Dedifferentiated amniotic fluid mesenchymal stem cell (primary cell): ENCODE data around the gene FTCD.
A peak's percentile ranks its signal among the peaks of the same experiment; 100 is the strongest.
"Not testable (repeated sequence)": the region's sequence is repeated elsewhere in the genome, so short reads cannot be mapped to it uniquely, and the experiment has no call there.

Experiments
- DNase-seq: peaks from one replicate; pipeline ENCODE4 v3.0.0-alpha.2; 2016; ENCODE audit errors: extremely low spot score

Gene FTCD, protein sequence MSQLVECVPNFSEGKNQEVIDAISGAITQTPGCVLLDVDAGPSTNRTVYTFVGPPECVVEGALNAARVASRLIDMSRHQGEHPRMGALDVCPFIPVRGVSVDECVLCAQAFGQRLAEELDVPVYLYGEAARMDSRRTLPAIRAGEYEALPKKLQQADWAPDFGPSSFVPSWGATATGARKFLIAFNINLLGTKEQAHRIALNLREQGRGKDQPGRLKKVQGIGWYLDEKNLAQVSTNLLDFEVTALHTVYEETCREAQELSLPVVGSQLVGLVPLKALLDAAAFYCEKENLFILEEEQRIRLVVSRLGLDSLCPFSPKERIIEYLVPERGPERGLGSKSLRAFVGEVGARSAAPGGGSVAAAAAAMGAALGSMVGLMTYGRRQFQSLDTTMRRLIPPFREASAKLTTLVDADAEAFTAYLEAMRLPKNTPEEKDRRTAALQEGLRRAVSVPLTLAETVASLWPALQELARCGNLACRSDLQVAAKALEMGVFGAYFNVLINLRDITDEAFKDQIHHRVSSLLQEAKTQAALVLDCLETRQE

DNA sequence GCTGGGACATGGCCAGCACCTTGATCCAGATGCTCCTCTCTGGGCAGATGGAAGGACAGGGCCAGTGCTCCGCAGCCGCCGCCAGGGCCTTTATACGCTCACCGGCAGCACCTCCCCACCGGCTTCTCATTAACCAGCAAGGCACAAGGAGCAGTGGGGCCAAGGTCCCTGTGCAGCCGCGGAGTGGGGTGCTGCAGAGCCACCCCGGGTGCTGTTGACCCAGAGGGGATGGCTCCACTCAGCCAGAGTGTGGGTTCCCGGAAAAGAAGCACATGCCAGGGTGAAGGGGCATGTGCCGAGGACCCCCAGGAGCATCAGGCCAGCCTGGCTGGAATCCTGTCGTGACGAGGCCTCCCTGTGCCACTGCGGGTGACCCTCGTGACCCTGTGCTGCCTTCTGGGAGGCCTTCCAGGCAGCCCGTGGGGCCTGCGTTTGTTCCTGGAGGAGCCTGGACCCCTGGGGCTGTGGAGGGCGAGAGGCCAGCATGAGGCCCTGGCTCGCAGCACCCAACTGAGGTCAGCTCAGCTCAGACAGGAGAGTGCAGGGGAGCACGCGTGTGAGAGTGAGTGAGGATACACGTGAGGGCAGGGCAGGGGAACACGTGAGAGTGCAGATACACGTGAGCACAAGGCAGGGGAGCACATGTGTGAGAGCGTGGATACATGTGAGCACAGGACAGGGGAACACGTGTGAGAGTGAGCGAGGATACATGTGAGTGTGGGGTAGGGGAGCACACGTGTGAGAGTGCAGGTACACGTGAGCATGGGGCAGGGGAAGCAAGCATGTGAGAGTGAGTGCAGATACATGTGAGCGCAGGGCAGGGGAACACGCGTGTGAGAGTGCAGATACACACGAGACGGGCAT is at the start of gene FTCD:
Gene FTCD (minus strand): TSS at position 66 of the 864 bp plus-strand sequence. CDS start 56 bp downstream, at position 10.
- DNase-seq: no peak

DNA sequence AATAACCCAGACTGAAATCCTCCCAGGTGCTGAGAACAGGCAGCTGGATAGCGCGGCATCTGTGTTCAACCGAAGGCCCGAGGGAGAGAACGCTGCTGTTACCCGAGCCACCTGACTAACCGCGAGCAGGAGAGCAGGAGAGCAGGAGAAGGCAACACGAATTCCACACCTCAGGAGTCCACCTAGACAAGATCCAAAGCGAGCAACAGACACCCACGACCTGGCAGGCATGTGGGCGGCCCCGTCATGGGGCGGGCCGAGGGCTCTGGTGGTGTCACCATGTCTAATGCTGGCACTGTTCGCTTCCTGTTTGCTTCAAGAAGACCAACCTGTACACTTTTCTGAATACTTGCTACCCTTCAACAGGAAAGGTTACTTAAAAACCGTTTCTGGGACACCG is 49.8 kb upstream of the FTCD start:
- DNase-seq: no peak

DNA sequence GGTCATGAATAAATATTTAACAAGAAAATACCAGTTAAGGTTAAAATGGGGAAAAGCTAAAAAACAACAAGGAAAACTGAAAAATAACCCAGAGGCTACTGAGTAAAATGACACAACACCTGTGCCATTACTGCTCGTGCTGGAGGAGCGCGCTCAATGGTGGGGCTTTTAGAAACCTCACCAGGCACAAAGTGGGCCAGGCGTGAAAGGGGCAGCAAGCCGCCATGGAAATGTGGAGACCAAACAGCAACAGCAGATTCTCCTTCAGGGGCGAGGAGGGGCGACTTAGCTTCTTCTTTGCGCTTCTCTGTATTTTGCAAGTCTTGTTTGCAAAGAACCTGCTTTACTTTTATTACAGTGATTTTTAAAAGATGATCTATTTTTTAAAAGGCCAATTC is 47.8 kb upstream of the FTCD start:
- DNase-seq: no peak

DNA sequence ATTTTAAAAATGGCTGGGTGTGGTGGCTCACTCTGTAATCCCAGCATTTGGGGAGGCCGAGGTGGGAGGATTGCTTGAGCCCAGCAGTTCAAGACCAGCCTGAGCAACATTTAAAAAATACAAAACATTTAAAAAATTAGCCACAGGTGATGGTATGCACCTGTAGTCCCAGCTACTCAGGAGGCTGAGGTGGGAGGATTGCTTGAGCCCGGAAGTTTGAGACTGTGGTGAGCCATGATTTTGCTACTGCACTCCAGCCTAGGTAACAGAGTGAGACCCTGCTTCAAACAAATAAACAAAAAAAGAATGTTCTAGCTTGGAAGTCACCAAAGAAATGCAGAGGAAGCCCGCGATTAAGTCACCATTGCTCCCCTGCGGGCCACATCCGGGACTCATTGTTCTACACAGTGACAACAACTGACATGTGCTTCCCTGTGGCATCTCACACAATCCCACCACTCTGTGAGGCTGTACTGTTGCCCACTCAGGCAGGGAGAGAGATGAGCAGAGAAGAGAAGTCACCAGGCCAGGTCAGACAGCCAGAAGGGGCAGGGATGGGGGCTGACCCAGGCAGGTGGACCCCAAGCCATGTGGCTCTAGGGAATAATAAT is 47.3 kb upstream of the FTCD start:
- DNase-seq: no peak

DNA sequence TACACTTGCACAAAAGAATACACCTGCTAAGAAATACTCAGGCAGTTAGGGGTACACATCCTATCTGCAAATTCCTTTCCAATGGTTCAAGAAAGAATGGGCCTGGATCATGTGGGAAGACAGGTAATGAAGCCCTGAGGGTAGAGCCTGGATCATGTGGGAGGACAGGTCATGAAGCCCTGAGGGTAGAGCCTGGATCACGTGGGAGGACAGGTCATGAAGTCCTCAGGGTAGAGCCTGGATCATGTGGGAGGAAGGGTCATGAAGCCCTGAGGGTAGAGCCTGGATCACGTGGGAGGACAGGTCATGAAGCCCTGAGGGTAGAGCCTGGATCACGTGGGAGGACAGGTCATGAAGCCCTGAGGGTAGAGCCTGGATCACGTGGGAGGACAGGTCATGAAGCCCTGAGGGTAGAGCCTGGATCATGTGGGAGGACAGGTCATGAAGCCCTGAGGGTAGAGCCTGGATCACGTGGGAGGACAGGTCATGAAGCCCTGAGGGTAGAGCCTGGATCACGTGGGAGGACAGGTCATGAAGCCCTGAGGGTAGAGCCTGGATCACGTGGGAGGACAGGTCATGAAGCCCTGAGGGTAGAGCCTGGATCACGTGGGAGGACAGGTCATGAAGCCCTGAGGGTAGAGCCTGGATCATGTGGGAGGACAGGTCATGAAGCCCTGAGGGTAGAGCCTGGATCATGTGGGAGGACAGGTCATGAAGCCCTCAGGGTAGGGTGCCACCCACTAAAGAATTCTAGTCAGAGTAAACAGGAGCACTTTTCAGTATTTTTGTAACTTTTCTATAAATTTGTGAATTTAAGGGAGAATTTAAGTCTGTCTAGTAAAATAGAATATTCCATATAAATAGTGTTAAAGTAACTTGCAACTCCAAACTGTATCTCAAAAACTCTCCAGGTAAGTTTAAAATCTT is 45.8 kb upstream of the FTCD start:
- not testable (repeated sequence) for DNase-seq

DNA sequence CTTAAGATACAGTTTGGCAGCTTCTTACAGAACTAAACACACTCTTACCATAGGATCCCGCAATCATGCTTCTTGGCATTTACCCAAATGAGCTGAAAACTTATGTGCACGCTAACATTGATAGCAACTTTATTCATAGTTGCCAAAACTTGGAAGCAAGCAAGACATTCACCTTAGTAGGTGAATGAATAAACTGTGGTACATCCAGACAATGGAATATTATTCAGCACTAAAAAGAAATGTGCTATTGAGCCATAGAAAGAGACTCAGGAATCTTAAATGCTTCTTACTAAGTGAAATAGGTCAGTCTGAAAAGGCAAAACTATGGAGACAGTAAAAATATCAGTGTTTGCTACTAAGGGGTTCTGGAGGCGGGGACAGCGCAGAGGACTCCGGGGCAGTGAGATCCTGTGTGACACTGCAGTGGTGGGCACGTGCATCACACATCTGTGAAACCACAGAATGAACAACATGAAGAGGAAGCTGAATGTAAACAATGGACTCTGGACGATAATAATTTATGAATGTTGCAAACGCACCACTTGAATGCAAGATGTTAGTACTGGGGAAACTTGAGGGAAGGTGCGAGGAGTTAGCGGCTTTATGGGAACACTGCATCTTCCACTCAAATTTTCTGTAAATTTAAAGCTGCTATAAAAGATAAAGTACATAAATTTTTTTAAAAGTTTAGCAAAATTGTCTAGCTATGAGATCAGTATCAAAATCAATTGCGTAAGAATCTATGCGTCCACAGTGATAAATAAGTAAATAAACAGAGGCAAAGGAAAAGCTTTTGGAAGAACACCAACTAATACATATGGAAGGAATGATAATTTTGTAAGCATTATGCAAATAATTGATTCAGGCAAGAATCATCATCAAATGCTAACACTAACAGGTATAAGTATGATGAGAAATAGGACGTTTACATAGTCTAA is 44.3 kb upstream of the FTCD start:
- no peak for DNase-seq

DNA sequence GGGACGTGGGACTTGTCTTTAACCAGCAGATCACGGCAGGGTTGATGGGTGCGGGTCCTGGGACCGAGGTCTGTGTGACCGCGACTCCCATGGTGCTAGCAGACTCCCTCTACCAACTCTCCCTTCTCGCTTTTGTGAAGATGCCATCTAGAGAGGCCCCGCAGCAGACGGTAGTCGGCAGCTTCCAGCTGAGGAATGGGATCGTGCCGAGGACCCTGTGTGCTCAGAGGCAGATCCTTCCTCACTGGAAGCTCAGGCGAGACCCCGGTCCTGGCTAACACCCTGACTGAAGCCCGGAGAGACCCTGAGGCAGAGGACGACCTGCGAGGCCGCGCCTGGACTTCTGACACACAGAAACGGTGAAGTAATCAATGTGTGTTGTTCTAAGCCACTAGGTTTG is 41.4 kb upstream of the FTCD start:
- no peak for DNase-seq

DNA sequence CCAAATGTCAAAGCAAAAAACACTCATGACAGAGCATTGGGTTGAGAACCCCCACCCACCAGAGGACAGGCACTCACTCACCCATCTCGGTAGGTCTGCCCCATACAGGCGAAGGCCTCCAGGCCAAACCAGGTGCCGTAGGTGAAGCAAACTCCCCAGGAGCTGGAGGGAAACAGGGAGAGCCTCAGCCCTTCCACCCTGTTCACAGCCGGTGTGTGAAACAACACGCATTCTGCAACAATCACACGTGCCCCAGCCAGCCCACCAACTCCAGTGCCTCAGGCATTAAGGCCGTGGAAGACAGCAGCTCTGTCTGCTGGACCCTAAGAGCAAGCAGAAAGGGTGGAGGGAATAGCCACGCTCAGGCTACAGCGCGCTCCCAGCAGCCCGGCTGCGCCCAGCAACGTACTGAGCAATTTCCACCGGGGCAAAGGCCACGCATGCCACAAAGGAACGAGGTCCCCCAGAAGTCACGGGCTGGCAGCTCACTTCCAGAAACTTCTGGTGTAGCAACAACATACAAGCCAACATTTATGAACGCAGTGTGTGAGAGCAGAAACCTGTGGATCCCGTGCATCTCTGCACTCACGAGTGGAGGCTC is 40.3 kb upstream of the FTCD start:
- no peak for DNase-seq

DNA sequence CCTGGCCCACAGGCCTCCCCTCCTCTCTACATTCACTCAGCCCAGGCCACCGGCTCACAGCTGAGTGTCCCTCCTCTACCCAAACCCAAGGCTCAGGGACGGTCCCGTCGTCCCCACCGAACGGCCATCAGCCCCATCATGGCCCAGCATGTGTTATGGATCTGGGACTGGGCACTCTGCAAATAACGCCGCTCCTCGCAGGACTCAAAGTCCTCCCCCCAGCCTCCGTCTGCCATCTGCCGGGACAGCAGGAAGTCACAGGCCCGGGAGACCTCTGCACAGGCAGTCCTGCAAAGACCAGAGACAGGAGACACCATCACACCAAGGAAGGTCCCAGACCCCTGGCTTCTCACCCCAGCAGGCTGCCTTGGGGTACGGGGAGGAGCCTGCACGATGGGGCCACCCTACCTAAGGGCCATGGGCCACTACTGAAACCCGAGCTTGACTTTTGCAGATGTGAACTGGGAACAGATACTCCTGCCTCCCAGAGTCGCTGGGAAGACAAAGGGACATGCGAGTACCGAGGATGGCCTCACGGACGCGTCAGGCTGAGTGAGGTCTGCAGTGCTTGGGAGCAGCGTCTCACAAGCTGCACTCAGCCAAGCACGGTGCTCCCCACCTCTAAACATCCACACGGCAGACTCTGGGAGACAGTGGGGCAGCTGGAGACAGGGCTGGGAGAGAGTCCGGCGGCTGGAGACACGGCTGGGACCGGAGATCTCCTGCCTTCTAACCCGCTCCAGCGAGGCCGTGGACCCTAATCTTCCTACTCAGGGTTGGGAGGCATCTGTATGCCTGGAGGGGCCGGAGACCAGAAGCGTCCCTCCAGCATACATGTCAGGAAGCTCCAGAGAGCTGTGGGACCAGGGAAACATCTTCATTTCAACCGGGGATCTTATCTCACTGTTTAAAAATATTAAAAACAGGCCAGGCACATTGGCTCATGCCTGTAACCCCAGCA is 39.3 kb upstream of the FTCD start:
- no peak for DNase-seq

DNA sequence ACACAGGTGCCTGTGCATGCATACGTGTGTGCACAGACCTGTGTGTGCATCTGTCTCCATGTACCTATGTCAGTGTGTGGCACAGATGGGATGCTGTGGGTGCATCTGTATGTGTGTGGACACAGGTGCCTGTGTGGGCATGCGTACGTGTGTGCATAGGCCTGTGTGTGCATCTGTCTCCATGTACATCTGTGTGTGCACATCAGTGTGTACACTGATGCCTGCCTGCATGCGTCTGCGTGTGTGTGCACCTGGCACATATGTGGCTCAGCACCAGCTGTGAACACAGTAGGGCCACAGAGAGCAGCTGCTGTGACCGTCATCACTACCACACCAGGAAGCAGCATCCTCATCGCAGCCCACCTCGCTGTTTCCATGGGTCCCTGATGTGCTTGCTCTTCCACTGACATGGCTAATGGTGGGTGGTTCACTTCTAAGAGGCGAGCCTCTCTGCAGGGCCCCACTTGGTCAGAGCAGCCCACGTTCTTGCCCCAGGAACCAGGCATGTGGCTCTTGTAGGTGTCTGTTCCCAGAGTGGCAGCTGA is 38.5 kb upstream of the FTCD start:
- no peak for DNase-seq

DNA sequence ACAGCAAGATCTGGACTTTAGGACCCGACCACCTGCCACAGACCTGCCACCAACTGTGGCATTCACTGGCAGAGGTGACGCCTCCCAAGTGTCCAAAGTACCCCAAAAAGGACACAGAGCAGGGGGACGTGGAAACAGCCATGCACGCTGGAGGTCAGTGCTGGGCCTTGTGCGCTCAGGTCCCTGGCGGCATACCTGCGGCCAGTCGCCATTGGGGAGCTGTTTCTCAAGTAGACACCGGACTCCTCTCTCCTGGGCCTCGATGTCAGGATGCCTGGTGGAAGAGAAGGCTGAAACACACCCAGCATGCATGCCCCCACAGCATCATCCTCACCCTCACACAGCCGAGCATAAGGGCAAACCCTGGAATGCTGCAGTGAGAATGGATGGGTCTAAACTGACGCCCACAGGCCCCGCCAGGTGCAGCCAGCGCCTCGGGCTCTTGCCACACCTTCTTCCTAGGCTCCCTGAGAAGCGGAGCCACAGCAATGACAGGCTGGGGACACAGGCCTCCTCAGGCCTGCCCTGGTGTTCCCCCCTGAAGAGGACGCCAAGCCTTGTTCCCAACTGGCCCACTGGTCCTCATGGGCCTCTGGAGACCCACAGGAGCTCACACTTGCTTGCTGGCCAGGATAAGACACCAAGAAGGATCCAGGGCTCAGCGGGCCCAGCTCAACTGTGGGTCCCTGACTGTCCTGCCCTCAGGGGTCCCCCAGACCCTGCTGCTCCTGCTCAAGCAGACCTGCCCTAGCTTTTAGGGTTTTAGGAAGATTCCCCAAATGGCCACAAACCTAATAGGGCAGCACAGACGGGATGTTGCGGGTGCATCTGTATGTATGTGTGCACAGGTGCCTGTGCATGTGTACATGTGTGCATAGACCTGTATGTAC is 36.6 kb upstream of the FTCD start:
- DNase-seq: no peak

DNA sequence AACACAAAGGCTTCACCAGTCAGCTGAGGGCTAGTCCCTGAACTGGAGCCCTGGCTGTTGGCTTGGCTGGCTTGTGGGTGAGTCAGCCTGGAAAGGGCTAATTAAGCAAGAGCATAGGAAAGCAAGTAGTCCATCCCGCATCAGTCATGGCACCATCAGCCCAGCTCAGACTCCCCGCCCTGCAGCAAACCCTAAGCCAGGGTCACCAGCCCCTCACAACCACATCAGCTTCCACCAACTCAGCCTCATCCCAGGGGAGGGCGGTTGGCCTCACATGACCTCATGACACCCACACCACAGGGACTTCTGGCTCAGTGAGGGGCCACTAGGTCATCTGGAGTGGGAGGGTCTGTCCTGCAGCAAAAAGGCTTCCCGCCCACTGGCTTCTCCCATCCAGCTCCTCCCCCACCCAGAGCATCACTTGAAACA is 35.9 kb upstream of the FTCD start:
- DNase-seq: peak; percentile 55

DNA sequence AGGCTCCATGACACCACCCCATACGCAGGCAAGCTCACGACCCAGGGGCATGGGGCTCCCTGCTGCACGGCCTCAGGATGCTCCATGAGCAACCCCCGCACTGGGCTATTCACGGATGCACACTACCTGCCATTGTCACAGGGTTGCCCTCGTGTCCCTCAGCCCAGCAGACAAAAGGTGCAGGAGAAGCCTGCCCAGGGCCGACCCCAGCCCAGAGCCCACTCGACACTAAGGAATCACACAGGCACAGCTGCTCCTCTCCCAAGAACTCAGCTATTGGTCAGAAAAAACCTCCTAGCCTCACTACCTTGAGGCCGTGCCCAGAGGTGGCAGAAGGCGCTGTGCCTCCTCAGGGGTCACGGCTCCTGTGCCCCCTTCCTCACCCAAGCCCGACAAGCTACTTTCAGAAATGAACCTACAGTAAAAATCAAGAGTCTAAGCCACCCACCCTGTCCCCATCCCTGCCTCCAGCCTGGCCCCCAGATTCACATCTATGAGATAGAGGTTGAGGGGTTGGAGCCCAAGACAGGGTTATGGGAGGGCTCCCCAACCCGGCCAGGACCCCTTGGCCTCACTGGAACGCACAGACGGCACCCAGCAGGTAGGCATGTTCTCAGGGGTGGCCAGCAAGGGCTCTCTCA is 35.2 kb upstream of the FTCD start:
- DNase-seq: no peak

DNA sequence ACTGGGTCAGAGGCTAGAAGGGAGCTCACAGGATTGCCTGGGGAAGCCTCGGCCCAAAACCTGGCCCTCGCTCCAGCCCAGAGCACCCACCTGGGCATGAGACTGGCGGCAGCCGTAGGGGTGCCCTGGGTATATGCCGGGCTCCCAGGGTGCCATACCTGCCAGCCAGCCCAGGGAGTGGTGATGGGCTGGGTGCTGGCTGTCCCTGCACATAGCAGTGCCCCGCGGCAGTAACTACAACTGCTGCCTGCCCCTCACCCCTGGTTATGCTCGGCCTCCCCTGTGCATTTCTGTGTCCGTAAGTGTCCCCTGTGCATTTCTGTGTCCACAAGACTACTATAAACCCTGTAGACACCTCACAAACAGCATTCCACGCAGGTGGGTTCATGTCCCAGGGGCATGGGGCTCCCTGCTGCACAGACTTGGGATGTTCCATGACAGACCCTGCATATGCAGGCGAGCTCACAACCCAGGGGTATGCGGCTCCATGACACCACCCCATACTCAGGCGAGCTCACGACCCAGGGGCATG is 34.6 kb upstream of the FTCD start:
- no peak for DNase-seq

DNA sequence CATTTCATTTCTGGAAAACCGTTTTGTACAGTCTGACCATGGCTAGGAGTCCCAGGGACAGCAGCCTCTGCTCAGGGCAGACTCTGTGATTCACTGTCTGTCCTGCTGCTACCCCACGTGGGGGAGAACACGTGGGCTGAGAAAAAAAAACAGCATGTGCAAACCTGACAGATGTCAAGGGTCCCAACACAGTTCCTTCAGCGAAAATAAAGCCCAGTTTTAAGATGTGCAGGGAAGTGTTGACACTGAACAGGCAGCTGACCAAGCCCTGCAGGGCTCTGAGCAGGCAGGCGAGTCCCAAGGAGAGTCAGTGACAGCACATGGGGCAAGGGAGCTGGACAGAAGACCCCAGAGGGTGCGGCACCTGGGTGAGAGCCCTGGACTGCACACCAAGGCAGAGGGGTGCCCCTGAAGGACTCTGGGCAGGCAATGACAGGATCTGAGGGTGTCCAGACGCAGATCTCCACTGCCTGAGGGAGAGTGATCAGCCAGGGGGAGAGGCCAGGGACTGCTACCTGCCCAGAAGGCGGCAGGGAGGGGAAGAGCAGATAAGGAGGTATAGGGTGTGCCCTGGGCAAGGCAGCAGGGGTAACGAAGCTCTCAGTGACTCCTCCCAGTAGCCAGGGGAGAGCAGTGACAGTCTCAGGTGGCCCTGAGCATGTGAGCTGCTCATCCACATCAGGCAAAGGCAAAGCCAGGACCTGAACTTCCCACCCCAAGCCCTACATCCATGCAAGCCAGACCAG is 34.0 kb upstream of the FTCD start:
- no peak for DNase-seq
